Uterus (tissue), 4 donors: ENCODE results near the gene BTF3L4. TPM values are rescaled to one million over a fixed set of nuclear protein-coding genes. Genes with fewer than 3 reads are reported as not detected.

Experiments used
- DNase-seq, 2 donors: peaks; one replicate each; pipeline ENCODE4 v3.0.0-alpha.2; 2019 to 2020
- H3K27ac ChIP-seq, 2 donors: fragments of 200-600 bp; sonication (generic); 1 replicate in 1 of 2; 2 replicates in 1 of 2; pipeline ENCODE4 v1.5.1; 2016 to 2018
- H3K27me3 ChIP-seq, 2 donors: fragments of 200-600 bp; sonication (generic); one replicate each; pipeline ENCODE4 v1.5.1; 2018 to 2019; ENCODE audit warnings: control low read depth in 1 of 2
- H3K36me3 ChIP-seq, 2 donors: fragments of 200-600 bp; sonication (generic); one replicate each; pipeline ENCODE4 v1.5.1; 2019; ENCODE audit warnings: control low read depth in 1 of 2
- H3K4me1 ChIP-seq, 2 donors: fragments of 200-600 bp; sonication (generic); one replicate each; pipeline ENCODE4 v1.5.1; 2018 to 2019; ENCODE audit warnings: control low read depth in 1 of 2
- H3K4me3 ChIP-seq, 2 donors: fragments of 200-600 bp; sonication (generic); 1 replicate in 1 of 2; 2 replicates in 1 of 2; pipeline ENCODE4 v1.5.1; 2018 to 2019; ENCODE audit warnings: mild to moderate bottlenecking in 1 of 2
- H3K9me3 ChIP-seq, 2 donors: fragments of 200-600 bp; sonication (generic); one replicate each; pipeline ENCODE4 v1.5.1; 2019; ENCODE audit warnings: control low read depth in 1 of 2
- POLR2A ChIP-seq, 2 donors: fragments of 450-650 bp; IDR thresholded peaks; one replicate each; pipeline ENCODE4 v1.6.1; 2016; ENCODE audit warnings: antibody characterized with exemption in 2 of 2, mild to moderate bottlenecking in 1 of 2, moderate library complexity in 1 of 2
- intact Hi-C: fragments of 100-400 bp; cut with DNase I; formaldehyde crosslinking; loops from one replicate; pipeline ENCODE4 v1.15.1; 2023; ENCODE audit warnings: low total_unique reads
- total RNA-seq, 4 donors: library from RNA; depleted of rRNA in 3 of 4; stranded (reverse); fragments of >200 nt in 3 of 4; gene quantifications; one replicate each; pipeline versions ENCODE4 v1.1.0 to v1.2.4, GENCODE V29; 2014 to 2023
- TF ChIP-seq, protein P1 (sequence below), 4 experiments: fragments of 200-600 bp in 2 of 4; fragments of 450-650 bp in 2 of 4; sonication (generic) in 2 of 4; IDR thresholded peaks; one replicate each; pipeline ENCODE4 v1.5.1; 2016 to 2019; ENCODE audit warnings: antibody characterized with exemption in 4 of 4, mild to moderate bottlenecking in 2 of 4, moderate library complexity in 1 of 4
- donor health status: DM: yes; HTN: yes; CAD: no.

BTF3L4 gene
- total RNA-seq, 4 donors from 2014 or later = 4.9 to 105 (median 70.8) TPM

DNA sequence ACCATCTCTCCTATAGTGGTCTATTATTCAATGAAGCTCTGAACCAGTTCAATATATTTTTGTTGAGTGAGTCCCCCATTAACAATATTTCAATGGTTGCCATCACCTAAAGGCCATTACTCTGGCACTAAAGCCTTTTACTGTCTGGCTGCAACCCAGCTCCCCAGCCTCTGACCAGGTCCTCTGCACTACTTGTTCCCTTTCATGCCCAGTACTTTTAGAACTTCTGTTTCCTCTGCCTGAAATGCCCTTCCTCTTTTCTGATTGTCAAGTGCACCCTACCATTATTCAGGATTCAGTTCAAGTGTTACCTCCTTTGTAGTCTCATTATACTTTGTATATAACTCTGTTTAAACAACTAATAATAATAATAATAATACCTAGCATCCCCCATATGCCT lies 55.4 kb downstream of the BTF3L4 start:
- TF ChIP-seq, protein P1, sequence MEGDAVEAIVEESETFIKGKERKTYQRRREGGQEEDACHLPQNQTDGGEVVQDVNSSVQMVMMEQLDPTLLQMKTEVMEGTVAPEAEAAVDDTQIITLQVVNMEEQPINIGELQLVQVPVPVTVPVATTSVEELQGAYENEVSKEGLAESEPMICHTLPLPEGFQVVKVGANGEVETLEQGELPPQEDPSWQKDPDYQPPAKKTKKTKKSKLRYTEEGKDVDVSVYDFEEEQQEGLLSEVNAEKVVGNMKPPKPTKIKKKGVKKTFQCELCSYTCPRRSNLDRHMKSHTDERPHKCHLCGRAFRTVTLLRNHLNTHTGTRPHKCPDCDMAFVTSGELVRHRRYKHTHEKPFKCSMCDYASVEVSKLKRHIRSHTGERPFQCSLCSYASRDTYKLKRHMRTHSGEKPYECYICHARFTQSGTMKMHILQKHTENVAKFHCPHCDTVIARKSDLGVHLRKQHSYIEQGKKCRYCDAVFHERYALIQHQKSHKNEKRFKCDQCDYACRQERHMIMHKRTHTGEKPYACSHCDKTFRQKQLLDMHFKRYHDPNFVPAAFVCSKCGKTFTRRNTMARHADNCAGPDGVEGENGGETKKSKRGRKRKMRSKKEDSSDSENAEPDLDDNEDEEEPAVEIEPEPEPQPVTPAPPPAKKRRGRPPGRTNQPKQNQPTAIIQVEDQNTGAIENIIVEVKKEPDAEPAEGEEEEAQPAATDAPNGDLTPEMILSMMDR (IDR thresholded peaks at IDR 0.05) = no peak
- TF ChIP-seq POLR2A (IDR thresholded peaks at IDR 0.05) = no peak
- H3K9me3 ChIP-seq = no peaks in the 10 kb centered on the region
- H3K36me3 ChIP-seq = no peaks in the 10 kb centered on the region
- no peaks in the 10 kb centered on the region for H3K27me3 ChIP-seq
- no peak for DNase-seq
- H3K4me1 ChIP-seq = no peaks in the 10 kb centered on the region
- no peak overlapping the region for H3K4me3 ChIP-seq
- H3K27ac ChIP-seq = no peak overlapping the region
- intact Hi-C loops = no loop called here

DNA sequence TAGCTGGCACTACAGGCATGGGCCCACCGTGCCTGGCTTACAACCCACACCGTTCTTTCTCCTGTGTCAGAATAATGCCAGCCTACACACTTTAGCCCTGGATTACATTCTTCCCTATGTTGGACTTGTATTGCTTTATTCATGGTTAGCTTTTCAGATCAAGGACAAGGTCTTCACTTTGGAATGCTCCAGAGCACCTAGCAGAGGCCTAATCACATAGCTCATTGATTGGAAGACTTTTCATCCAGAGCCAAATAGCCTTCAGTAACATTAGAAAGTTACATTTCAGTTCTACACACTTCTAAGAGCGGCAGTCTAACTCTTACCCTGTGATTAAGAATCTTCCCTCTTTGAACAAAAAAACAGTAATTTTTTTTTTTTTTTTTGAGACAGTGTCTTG lies 56.4 kb downstream of the BTF3L4 start:
- TF ChIP-seq POLR2A (IDR thresholded peaks at IDR 0.05) = no peak
- Histone ChIP-seq H3K4me3 (no peak overlapping the region), H3K27me3 (no peaks in the 10 kb centered on the region), H3K36me3 (no peaks in the 10 kb centered on the region), H3K4me1 (no peaks in the 10 kb centered on the region), H3K27ac (no peak overlapping the region), H3K9me3 (no peaks in the 10 kb centered on the region)
- intact Hi-C loops = no loop called here
- no peak for DNase-seq

DNA sequence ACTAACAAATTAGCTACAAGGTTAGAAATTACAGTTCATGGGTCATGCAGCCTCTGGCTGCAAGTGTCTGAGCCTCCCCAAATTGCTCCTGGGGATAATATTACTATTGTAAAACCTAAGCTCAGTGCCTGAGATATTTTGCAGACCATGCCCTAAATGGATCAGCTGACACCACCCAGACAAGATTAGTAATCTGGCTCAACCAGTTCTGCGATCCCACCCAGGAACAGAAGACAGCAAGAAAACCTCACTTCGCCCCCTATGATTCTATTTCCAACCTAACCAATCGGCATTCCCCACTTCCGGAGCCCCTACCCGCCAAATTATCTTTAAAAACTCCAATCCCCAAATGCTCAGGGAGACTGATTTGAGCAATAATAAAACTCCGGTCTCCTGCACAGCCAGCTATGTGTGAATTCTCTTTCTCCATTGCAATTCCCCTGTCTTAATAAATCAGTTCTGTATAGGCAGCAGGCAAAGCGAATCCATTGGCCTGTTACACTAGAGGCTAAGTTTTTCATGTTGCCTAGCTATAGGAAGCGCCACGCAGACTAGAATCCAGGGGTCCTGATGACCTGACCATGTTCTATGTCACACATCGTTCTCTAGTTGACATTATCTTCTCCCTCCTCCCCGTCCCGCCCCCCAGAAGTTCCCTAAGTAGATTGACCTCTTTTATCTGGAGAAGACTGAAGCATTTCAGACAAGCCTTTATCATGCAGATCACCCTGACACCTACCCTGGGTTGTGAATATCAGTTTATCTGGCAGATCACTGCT lies 63.4 kb downstream of the BTF3L4 start:
- H3K9me3 ChIP-seq = no peaks in the 10 kb centered on the region
- no peaks in the 10 kb centered on the region for H3K36me3 ChIP-seq
- H3K27ac ChIP-seq = no peak overlapping the region
- no peak for DNase-seq
- H3K4me1 ChIP-seq = no peaks in the 10 kb centered on the region
- no peak overlapping the region for H3K4me3 ChIP-seq
- TF ChIP-seq POLR2A (IDR thresholded peaks at IDR 0.05) = no peak
- TF ChIP-seq, protein P1 (IDR thresholded peaks at IDR 0.05) = no peak
- H3K27me3 ChIP-seq = no peaks in the 10 kb centered on the region
- intact Hi-C loops = no loop called here

DNA sequence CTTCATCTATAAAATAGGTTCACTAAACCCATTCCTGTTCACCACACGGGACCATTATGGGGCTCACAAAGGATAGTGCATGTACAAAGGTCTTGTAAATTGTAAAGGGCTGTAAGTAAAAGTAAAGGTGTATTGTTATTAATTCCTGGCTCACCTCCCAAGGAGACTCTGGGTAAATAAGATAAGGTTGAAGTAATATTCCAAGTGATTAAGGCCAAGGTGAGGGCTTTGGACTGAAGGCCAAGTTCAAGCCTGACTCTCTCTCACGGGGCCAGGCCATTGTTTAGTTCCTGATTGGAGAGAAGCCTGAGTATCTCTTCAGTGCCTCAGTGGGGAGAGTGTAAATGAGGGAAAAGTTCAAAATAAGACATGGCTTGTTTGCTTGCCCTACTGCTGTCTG lies 66.3 kb downstream of the BTF3L4 start:
- Histone ChIP-seq H3K27ac (no peak overlapping the region), H3K4me1 (no peaks in the 10 kb centered on the region), H3K36me3 (no peaks in the 10 kb centered on the region), H3K27me3 (no peaks in the 10 kb centered on the region), H3K4me3 (no peak overlapping the region), H3K9me3 (no peaks in the 10 kb centered on the region)
- intact Hi-C loops = no loop called here
- no peak for DNase-seq
- TF ChIP-seq POLR2A (IDR thresholded peaks at IDR 0.05) = no peak
- TF ChIP-seq, protein P1 (IDR thresholded peaks at IDR 0.05) = no peak

DNA sequence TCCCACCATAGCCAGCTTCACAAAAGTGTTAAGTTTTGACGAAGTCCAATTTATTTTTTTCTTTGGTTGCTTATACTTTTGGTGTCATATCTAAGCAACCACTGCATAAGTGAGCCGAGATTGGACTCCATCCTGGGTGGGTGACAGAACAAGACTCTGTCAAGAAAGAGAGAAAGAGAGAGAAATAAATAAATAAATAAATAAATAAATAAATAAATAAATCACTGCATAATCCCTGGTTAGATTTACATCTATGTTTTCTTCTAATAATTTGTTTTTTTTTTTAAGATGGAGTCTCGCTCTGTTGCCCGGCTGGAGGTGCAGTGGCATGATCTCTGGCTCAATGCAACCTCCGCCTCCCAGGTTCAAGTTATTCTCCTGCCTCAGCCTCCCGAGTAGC lies 67.5 kb downstream of the BTF3L4 start:
- Histone ChIP-seq H3K9me3 (no peaks in the 10 kb centered on the region), H3K4me1 (no peaks in the 10 kb centered on the region), H3K4me3 (no peak overlapping the region), H3K27ac (no peak overlapping the region), H3K27me3 (no peaks in the 10 kb centered on the region), H3K36me3 (no peaks in the 10 kb centered on the region)
- DNase-seq = no peak
- intact Hi-C loops = no loop called here
- TF ChIP-seq, protein P1 (IDR thresholded peaks at IDR 0.05) = no peak
- TF ChIP-seq POLR2A (IDR thresholded peaks at IDR 0.05) = no peak
